Fibroblast of peridontal ligament (primary cell): ENCODE measurements around the gene CCDC33.
A peak's percentile ranks its signal among the peaks of the same experiment; 100 is the strongest.

Source experiments
- DNase-seq: peaks from one replicate; pipeline ENCODE4 v3.0.0-alpha.2; 2010; ENCODE audit errors: extremely low read depth

CCDC33 gene

GRCh38 chr15:74229686-74230085 is 6.4 kb upstream of the CCDC33 start:
- DNase-seq: no peak

GRCh38 chr15:74231475-74231874 is 4.7 kb upstream of the CCDC33 start:
- no peak for DNase-seq

GRCh38 chr15:74233373-74233772 is 2.8 kb upstream of the CCDC33 start:
- no peak for DNase-seq

GRCh38 chr15:74233851-74234597 is 2.1 kb upstream of the CCDC33 start:
- no peak for DNase-seq

GRCh38 chr15:74234598-74234875 is 1.6 kb upstream of the CCDC33 start:
- DNase-seq: no peak

GRCh38 chr15:74239051-74239705 is 3.1 kb downstream of the CCDC33 start:
- DNase-seq: no peak

- peak; percentile 74 for DNase-seq
Measured at GRCh38 chr15:74240002-74240568, 4.0 kb downstream of the CCDC33 start.

GRCh38 chr15:74240897-74241614 is 4.9 kb downstream of the CCDC33 start:
- DNase-seq: no peak

GRCh38 chr15:74242441-74243185 is 6.5 kb downstream of the CCDC33 start:
- DNase-seq: no peak

GRCh38 chr15:74243431-74243830 is 7.3 kb downstream of the CCDC33 start:
- no peak for DNase-seq

GRCh38 chr15:74244822-74245341 is 8.8 kb downstream of the CCDC33 start:
- DNase-seq: no peak

- no peak for DNase-seq
Measured at GRCh38 chr15:74245342-74245931, 9.3 kb downstream of the CCDC33 start.

GRCh38 chr15:74250266-74250665 is 14.1 kb downstream of the CCDC33 start:
- no peak for DNase-seq

GRCh38 chr15:74251131-74251811 is 15.1 kb downstream of the CCDC33 start:
- no peak for DNase-seq

- no peak for DNase-seq
Measured at GRCh38 chr15:74252291-74252690, 16.2 kb downstream of the CCDC33 start.

GRCh38 chr15:74252721-74253120 is 16.6 kb downstream of the CCDC33 start:
- DNase-seq: no peak

- no peak for DNase-seq
Measured at GRCh38 chr15:74253211-74253921, 17.2 kb downstream of the CCDC33 start.

- no peak for DNase-seq
Measured at GRCh38 chr15:74257105-74257504, 21.0 kb downstream of the CCDC33 start.

GRCh38 chr15:74257623-74258022 is 21.5 kb downstream of the CCDC33 start:
- DNase-seq: no peak
